Measurements from ENCODE around the gene PUDP. TPM values are rescaled to one million over a fixed set of nuclear protein-coding genes. Genes with fewer than 3 reads are reported as not detected.
"Not testable (repeated sequence)": the region's sequence is repeated elsewhere in the genome, so short reads cannot be mapped to it uniquely, and the experiment has no call there.

Gene PUDP
- total RNA-seq, 2 donors from 2014 or later, result 26.4 to 39.0 TPM

DNA sequence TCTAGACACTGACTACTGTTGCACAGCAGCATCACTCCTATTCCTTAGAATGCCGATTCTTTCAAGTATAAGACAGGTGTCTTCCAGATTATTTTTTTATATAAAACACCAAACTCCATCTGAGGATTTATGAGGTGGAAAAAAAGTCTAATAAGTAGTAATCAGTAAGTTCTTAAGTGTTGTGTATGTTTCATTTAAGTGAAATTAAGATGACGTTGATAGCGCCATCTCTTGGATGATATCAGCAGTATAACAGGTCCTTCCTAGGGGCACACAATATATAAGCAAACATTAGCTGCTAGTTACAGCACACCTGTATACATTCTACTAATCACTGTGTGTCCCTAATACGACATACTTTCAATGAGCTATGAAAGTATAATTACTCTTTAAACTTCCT, 100.0 kb downstream of the PUDP start:
- Mint-ChIP-seq H3K27ac (no peak overlapping the region), H3K27me3 (no peaks in the 10 kb centered on the region), H3K9me3 (no peaks in the 10 kb centered on the region), H3K4me1 (ENCODE audit: low read depth in 2 of 2) (peaks cover 0 to 11% of the 10 kb centered on the region in 2 donors), H3K36me3 (no peaks in the 10 kb centered on the region), H3K4me3 (no peak overlapping the region)
- DNase-seq (ENCODE audit: low spot score) (no peak), ATAC-seq (no peak)

GRCh38 chrX:7045238-7045955, 102.6 kb downstream of the PUDP start:
- Mint-ChIP-seq H3K36me3 (peaks cover 6% of the 10 kb centered on the region), H3K4me1 (ENCODE audit: low read depth in 2 of 2) (peaks cover 0 to 18% of the 10 kb centered on the region in 2 donors), H3K27me3 (no peaks in the 10 kb centered on the region), H3K4me3 (no peak overlapping the region), H3K9me3 (no peaks in the 10 kb centered on the region), H3K27ac (no peak overlapping the region)
- DNase-seq (ENCODE audit: low spot score) (no peak), ATAC-seq (no peak)

DNA sequence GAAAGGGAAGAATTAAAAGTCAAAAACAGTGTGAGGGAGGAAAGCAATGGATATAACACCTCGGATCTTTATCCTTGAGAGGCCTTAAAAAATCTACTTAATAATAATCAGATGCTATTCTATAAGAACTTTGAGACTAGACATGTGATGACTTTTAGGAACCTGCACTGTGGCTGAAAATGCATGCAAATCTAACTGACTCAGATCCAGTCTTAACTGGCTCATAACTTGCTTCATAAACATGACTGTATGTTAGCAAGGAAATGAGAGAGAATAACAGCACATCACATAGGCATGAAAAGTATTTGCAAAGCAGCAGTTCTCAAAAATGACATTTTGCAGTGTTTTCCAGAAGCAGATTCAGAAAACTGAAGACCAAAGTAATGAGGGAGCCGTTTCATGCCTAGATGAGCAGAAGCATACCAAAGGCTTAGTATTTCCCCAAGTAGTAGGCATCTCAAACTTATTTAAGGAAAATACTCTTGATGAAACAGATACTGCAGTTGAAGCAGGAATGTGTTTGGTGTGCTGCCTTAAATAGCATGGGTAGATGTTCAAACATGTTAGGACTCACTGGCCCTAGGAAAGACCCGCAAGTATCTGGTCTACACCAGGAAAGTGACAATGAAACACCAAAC, 104.0 kb downstream of the PUDP start:
- H3K27me3 Mint-ChIP-seq; ATAC-seq; H3K4me3 Mint-ChIP-seq; H3K36me3 Mint-ChIP-seq; H3K27ac Mint-ChIP-seq; H3K9me3 Mint-ChIP-seq; DNase-seq (ENCODE audit: low spot score): not testable (repeated sequence)
- peaks cover 0 to 18% of the 10 kb centered on the region in 2 donors for H3K4me1 Mint-ChIP-seq (ENCODE audit: low read depth in 2 of 2)

DNA sequence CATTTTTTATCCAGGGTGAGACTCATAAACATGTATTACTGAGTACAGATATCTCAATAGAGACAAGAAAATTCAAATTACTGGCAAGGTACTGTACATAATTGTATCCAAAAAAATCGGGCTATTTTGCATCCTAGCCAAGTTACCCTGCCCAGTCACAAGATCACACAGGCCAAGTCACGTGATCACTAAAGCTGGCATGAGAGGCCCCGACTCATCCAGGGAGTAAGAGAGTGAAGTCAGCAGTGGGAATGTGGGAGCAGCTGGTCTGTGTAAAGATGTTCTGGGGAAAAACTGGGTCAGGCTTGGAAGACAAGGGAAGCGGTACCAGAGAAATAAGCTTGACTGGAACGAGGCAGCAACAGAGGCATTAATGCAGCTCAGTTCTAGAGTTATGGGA, 119.7 kb downstream of the PUDP start:
- H3K27ac Mint-ChIP-seq, result no peak overlapping the region
- no peaks in the 10 kb centered on the region for H3K9me3 Mint-ChIP-seq
- no peaks in the 10 kb centered on the region for H3K4me1 Mint-ChIP-seq (ENCODE audit: low read depth in 2 of 2)
- no peaks in the 10 kb centered on the region for H3K27me3 Mint-ChIP-seq
- H3K4me3 Mint-ChIP-seq, result no peak overlapping the region
- DNase-seq (ENCODE audit: low spot score) (no peak), ATAC-seq (no peak)
- H3K36me3 Mint-ChIP-seq, result no peaks in the 10 kb centered on the region

- Mint-ChIP-seq H3K36me3 (no peaks in the 10 kb centered on the region), H3K27me3 (no peaks in the 10 kb centered on the region), H3K4me3 (no peak overlapping the region), H3K9me3 (no peaks in the 10 kb centered on the region), H3K4me1 (ENCODE audit: low read depth in 2 of 2) (no peaks in the 10 kb centered on the region), H3K27ac (no peak overlapping the region)
- ATAC-seq (no peak), DNase-seq (ENCODE audit: low spot score) (no peak)
Measured at GRCh38 chrX:7027071-7027470, 120.9 kb downstream of the PUDP start.

DNA sequence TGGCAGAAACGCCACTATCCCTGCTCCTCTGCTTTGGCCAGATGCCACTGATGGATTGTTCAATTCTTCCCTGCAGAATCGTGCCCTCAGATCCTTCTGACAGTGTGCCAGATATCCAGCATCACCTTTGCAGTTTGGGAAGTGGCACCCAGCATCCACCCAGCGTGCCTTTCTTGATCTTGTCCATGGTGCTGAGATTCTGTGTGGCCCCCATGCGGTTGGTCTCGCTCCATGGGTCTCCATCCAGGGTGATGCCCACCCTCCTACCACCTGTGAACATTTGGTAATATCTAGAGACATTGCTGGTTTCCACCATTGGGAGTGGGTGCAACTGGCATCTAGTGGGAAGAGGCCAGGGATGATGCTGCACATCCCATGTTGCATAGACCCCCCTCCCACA, 121.6 kb downstream of the PUDP start:
- H3K4me3 Mint-ChIP-seq; H3K27me3 Mint-ChIP-seq; H3K36me3 Mint-ChIP-seq; DNase-seq (ENCODE audit: low spot score); H3K27ac Mint-ChIP-seq; H3K9me3 Mint-ChIP-seq; H3K4me1 Mint-ChIP-seq (ENCODE audit: low read depth in 2 of 2): not testable (repeated sequence)
- ATAC-seq, result peak in 1 of 2 donors; percentile 28

- no peak overlapping the region for H3K4me3 Mint-ChIP-seq
- no peaks in the 10 kb centered on the region for H3K4me1 Mint-ChIP-seq (ENCODE audit: low read depth in 2 of 2)
- H3K27me3 Mint-ChIP-seq, result no peaks in the 10 kb centered on the region
- no peak for ATAC-seq
- no peak for DNase-seq (ENCODE audit: low spot score)
- no peak overlapping the region for H3K27ac Mint-ChIP-seq
- H3K9me3 Mint-ChIP-seq, result no peaks in the 10 kb centered on the region
- no peaks in the 10 kb centered on the region for H3K36me3 Mint-ChIP-seq
Measured at GRCh38 chrX:7025471-7025870, 122.5 kb downstream of the PUDP start.

- no peaks in the 10 kb centered on the region for H3K27me3 Mint-ChIP-seq
- no peak for ATAC-seq
- H3K36me3 Mint-ChIP-seq, result no peaks in the 10 kb centered on the region
- H3K27ac Mint-ChIP-seq, result no peak overlapping the region
- no peaks in the 10 kb centered on the region for H3K4me1 Mint-ChIP-seq (ENCODE audit: low read depth in 2 of 2)
- H3K4me3 Mint-ChIP-seq, result no peak overlapping the region
- H3K9me3 Mint-ChIP-seq, result no peaks in the 10 kb centered on the region
- no peak for DNase-seq (ENCODE audit: low spot score)
Measured at GRCh38 chrX:7024850-7025249, 123.1 kb downstream of the PUDP start.

GRCh38 chrX:7022996-7023395, 125.0 kb downstream of the PUDP start:
- not testable (repeated sequence) for H3K36me3 Mint-ChIP-seq; H3K27ac Mint-ChIP-seq; H3K4me1 Mint-ChIP-seq (ENCODE audit: low read depth in 2 of 2); DNase-seq (ENCODE audit: low spot score); H3K4me3 Mint-ChIP-seq; H3K9me3 Mint-ChIP-seq; H3K27me3 Mint-ChIP-seq; ATAC-seq

- Mint-ChIP-seq H3K27me3 (no peaks in the 10 kb centered on the region), H3K27ac (no peak overlapping the region), H3K4me3 (no peak overlapping the region), H3K9me3 (no peaks in the 10 kb centered on the region), H3K4me1 (ENCODE audit: low read depth in 2 of 2) (no peaks in the 10 kb centered on the region), H3K36me3 (no peaks in the 10 kb centered on the region)
- ATAC-seq, result no peak
- no peak for DNase-seq (ENCODE audit: low spot score)
Measured at GRCh38 chrX:7021991-7022390, 126.0 kb downstream of the PUDP start.

DNA sequence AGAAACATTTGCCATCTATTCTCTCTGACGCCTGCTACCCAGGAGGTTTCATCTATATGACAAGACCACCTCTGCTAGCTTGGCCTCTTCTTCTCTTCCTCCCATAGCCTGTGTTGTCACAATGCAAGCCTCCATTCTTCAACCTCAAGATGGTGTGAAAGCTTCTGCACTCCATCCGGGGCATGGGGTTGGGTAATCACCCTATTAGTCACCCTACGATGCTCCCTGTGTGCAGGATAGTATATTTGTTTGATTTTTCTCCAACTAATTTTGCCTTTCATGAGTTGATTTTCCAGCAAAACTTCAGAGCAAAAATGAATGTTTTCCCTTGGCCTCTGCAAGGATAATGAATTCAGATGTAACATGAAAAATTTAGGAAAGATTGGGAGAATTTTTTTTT, 128.4 kb downstream of the PUDP start:
- Mint-ChIP-seq H3K4me3 (no peak overlapping the region), H3K27ac (no peak overlapping the region), H3K36me3 (no peaks in the 10 kb centered on the region), H3K9me3 (no peaks in the 10 kb centered on the region), H3K27me3 (no peaks in the 10 kb centered on the region), H3K4me1 (ENCODE audit: low read depth in 2 of 2) (no peaks in the 10 kb centered on the region)
- ATAC-seq (no peak), DNase-seq (ENCODE audit: low spot score) (no peak)

GRCh38 chrX:7012262-7012834, 135.6 kb downstream of the PUDP start:
- not testable (repeated sequence) for H3K4me3 Mint-ChIP-seq; ATAC-seq; DNase-seq (ENCODE audit: low spot score); H3K27me3 Mint-ChIP-seq; H3K4me1 Mint-ChIP-seq (ENCODE audit: low read depth in 2 of 2); H3K9me3 Mint-ChIP-seq; H3K36me3 Mint-ChIP-seq; H3K27ac Mint-ChIP-seq

- H3K27me3 Mint-ChIP-seq, result not testable (repeated sequence)
Measured at GRCh38 chrX:7010897-7011296, 137.1 kb downstream of the PUDP start.

DNA sequence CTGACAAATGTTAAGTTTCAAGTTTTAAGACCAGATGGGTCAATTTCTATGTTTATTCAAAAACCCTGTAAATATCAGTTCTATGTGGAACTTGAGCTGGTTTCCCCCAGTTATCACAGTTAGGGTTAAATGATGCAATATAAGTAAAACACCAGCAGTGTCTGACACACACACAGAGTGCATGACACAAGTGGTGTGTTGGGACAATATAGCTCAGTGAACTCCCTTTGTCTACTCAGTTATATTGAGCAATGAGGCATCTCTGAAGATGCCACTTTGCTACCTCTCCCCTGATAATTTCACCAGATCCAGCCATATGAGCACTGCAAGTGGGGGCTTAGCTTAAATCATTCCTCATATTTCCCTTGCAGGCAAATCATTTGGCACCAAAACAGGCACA, 140.6 kb downstream of the PUDP start:
- H3K9me3 Mint-ChIP-seq; H3K36me3 Mint-ChIP-seq; H3K27me3 Mint-ChIP-seq; H3K27ac Mint-ChIP-seq; ATAC-seq; DNase-seq (ENCODE audit: low spot score); H3K4me1 Mint-ChIP-seq (ENCODE audit: low read depth in 2 of 2); H3K4me3 Mint-ChIP-seq: not testable (repeated sequence)

More at GRCh38 chrX:7010897-7011296, 137.1 kb downstream of the PUDP start:
- H3K4me1 Mint-ChIP-seq (ENCODE audit: low read depth in 2 of 2); H3K36me3 Mint-ChIP-seq; H3K27ac Mint-ChIP-seq; ATAC-seq; H3K4me3 Mint-ChIP-seq; H3K9me3 Mint-ChIP-seq; DNase-seq (ENCODE audit: low spot score): not testable (repeated sequence)
